ENCODE results near the gene INTS7. TPM values are rescaled to one million over a fixed set of nuclear protein-coding genes. Genes with fewer than 3 reads are reported as not detected.

INTS7 gene
- total RNA-seq, 1 experiment from 2014 or later, result 36.5 TPM

GRCh38 chr1:212077028-212077427 lies 41.7 kb upstream of the INTS7 start:
- BruUV-seq (replicated peaks), result no TSS peak
- no peaks in the 10 kb centered on the region for H3K27me3 Mint-ChIP-seq (ENCODE audit: unreplicated experiment)

GRCh38 chr1:212074856-212075255 lies 39.5 kb upstream of the INTS7 start:
- CTCF ChIA-PET, result no interaction called here
- TF ChIP-seq, protein P1, sequence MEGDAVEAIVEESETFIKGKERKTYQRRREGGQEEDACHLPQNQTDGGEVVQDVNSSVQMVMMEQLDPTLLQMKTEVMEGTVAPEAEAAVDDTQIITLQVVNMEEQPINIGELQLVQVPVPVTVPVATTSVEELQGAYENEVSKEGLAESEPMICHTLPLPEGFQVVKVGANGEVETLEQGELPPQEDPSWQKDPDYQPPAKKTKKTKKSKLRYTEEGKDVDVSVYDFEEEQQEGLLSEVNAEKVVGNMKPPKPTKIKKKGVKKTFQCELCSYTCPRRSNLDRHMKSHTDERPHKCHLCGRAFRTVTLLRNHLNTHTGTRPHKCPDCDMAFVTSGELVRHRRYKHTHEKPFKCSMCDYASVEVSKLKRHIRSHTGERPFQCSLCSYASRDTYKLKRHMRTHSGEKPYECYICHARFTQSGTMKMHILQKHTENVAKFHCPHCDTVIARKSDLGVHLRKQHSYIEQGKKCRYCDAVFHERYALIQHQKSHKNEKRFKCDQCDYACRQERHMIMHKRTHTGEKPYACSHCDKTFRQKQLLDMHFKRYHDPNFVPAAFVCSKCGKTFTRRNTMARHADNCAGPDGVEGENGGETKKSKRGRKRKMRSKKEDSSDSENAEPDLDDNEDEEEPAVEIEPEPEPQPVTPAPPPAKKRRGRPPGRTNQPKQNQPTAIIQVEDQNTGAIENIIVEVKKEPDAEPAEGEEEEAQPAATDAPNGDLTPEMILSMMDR (IDR thresholded peaks at IDR 0.05; ENCODE audit: unreplicated experiment), result no peak

More at GRCh38 chr1:212077028-212077427, 41.7 kb upstream of the INTS7 start:
- no peak for DNase-seq
- no peak overlapping the region for H3K4me3 Mint-ChIP-seq (ENCODE audit: low read depth, unreplicated experiment)
- H3K27ac Mint-ChIP-seq (ENCODE audit: unreplicated experiment), result no peak overlapping the region
- no peaks in the 10 kb centered on the region for H3K36me3 Mint-ChIP-seq (ENCODE audit: insufficient read depth, unreplicated experiment)
- intact Hi-C loops (cut with micrococcal nuclease; ENCODE audit: unreplicated experiment), result no loop called here
- CTCF ChIA-PET, result no interaction called here
- TF ChIP-seq, protein P1 (IDR thresholded peaks at IDR 0.05; ENCODE audit: unreplicated experiment), result no peak
- no peaks in the 10 kb centered on the region for H3K4me1 Mint-ChIP-seq (ENCODE audit: low read depth, unreplicated experiment)
- no peaks in the 10 kb centered on the region for H3K9me3 Mint-ChIP-seq (ENCODE audit: low read depth, unreplicated experiment)

DNA sequence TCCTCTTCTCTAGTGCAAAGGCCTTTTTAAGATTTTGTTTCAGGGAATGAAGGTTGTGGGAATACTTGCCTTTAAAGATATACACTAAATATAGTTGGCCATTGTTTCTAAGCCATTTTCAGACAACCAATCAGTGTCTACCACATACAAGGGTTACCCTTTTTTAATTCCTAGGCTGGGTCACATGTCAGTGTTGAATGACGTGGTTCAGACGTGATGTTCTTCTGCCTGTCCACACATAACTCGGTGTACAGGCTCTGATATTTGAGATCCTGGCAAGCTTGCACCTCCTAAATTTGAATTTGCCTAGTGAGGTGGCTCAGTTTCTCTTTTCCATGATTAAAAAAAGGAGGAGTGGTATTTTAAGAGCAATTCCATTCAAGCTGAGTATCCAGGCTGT lies 39.0 kb upstream of the INTS7 start:
- intact Hi-C loops (cut with micrococcal nuclease; ENCODE audit: unreplicated experiment), result no loop called here
- BruUV-seq (replicated peaks), result no TSS peak
- TF ChIP-seq, protein P1 (IDR thresholded peaks at IDR 0.05; ENCODE audit: unreplicated experiment), result no peak
- Mint-ChIP-seq H3K4me3 (ENCODE audit: low read depth, unreplicated experiment) (no peak overlapping the region), H3K27me3 (ENCODE audit: unreplicated experiment) (no peaks in the 10 kb centered on the region), H3K27ac (ENCODE audit: unreplicated experiment) (no peak overlapping the region), H3K4me1 (ENCODE audit: low read depth, unreplicated experiment) (no peaks in the 10 kb centered on the region), H3K9me3 (ENCODE audit: low read depth, unreplicated experiment) (no peaks in the 10 kb centered on the region), H3K36me3 (ENCODE audit: insufficient read depth, unreplicated experiment) (no peaks in the 10 kb centered on the region)
- DNase-seq, result no peak
- CTCF ChIA-PET, result no interaction called here

More at GRCh38 chr1:212074856-212075255, 39.5 kb upstream of the INTS7 start:
- H3K9me3 Mint-ChIP-seq (ENCODE audit: low read depth, unreplicated experiment), result no peaks in the 10 kb centered on the region
- H3K4me3 Mint-ChIP-seq (ENCODE audit: low read depth, unreplicated experiment), result no peak overlapping the region
- BruUV-seq (replicated peaks), result no TSS peak
- no peaks in the 10 kb centered on the region for H3K36me3 Mint-ChIP-seq (ENCODE audit: insufficient read depth, unreplicated experiment)
- no peaks in the 10 kb centered on the region for H3K4me1 Mint-ChIP-seq (ENCODE audit: low read depth, unreplicated experiment)
- no peaks in the 10 kb centered on the region for H3K27me3 Mint-ChIP-seq (ENCODE audit: unreplicated experiment)
- H3K27ac Mint-ChIP-seq (ENCODE audit: unreplicated experiment), result no peak overlapping the region
- DNase-seq, result no peak
- intact Hi-C loops (cut with micrococcal nuclease; ENCODE audit: unreplicated experiment), result no loop called here

- H3K27me3 Mint-ChIP-seq (ENCODE audit: unreplicated experiment), result no peaks in the 10 kb centered on the region
- TF ChIP-seq, protein P1 (IDR thresholded peaks at IDR 0.05; ENCODE audit: unreplicated experiment), result no peak
- no peaks in the 10 kb centered on the region for H3K36me3 Mint-ChIP-seq (ENCODE audit: insufficient read depth, unreplicated experiment)
- no TSS peak for BruUV-seq (replicated peaks)
- DNase-seq, result no peak
- H3K4me1 Mint-ChIP-seq (ENCODE audit: low read depth, unreplicated experiment), result no peaks in the 10 kb centered on the region
- H3K27ac Mint-ChIP-seq (ENCODE audit: unreplicated experiment), result no peak overlapping the region
- intact Hi-C loops (cut with micrococcal nuclease; ENCODE audit: unreplicated experiment), result no loop called here
- CTCF ChIA-PET, result no interaction called here
- no peaks in the 10 kb centered on the region for H3K9me3 Mint-ChIP-seq (ENCODE audit: low read depth, unreplicated experiment)
- H3K4me3 Mint-ChIP-seq (ENCODE audit: low read depth, unreplicated experiment), result no peak overlapping the region
Measured at GRCh38 chr1:212073490-212073889, 38.1 kb upstream of the INTS7 start.

All from Calu3 (cell line).